ENCODE measurements around the gene FGF7. TPM values are rescaled to one million over a fixed set of nuclear protein-coding genes. Genes with fewer than 3 reads are reported as not detected.
A peak's percentile ranks its signal among the peaks of the same experiment; 100 is the strongest.
"Not testable (repeated sequence)": the region's sequence is repeated elsewhere in the genome, so short reads cannot be mapped to it uniquely, and the experiment has no call there.

FGF7 gene
- 24.1 TPM for polyA plus RNA-seq (ENCODE audit: insufficient read length)

- peak; percentile 74 for DNase-seq
Observed at GRCh38 chr15:49423021-49423420, at the start of gene FGF7. Gene FGF7, plus strand, starts transcription at chr15:49423242. Its CDS starts 1,056 bp downstream, at chr15:49424298.

GRCh38 chr15:49379996-49380395, 43.0 kb upstream of the FGF7 start:
- no peak for DNase-seq

GRCh38 chr15:49380912-49381311, 42.1 kb upstream of the FGF7 start:
- no peak for DNase-seq

- no peak for DNase-seq
Observed at GRCh38 chr15:49382394-49382793, 40.6 kb upstream of the FGF7 start.

GRCh38 chr15:49383266-49383665, 39.8 kb upstream of the FGF7 start:
- DNase-seq: no peak

- DNase-seq: no peak
Observed at GRCh38 chr15:49387471-49387870, 35.6 kb upstream of the FGF7 start.

- not testable (repeated sequence) for DNase-seq
Observed at GRCh38 chr15:49402515-49403296, 20.3 kb upstream of the FGF7 start.

GRCh38 chr15:49406352-49407118, 16.5 kb upstream of the FGF7 start:
- DNase-seq: no peak

- peak; percentile 49 for DNase-seq
Observed at GRCh38 chr15:49410641-49411040, 12.4 kb upstream of the FGF7 start.

GRCh38 chr15:49412797-49413196, 10.2 kb upstream of the FGF7 start:
- DNase-seq: peak; percentile 63

- DNase-seq: no peak
Observed at GRCh38 chr15:49415149-49415548, 7.9 kb upstream of the FGF7 start.

- DNase-seq: no peak
Observed at GRCh38 chr15:49415638-49416037, 7.4 kb upstream of the FGF7 start.

- no peak for DNase-seq
Observed at GRCh38 chr15:49418811-49419210, 4.2 kb upstream of the FGF7 start.

- DNase-seq: peak; percentile 64
Observed at GRCh38 chr15:49421991-49422390, 1.1 kb upstream of the FGF7 start.

- DNase-seq: no peak
Observed at GRCh38 chr15:49423901-49424550, 984 bp downstream of the FGF7 start.

- no peak for DNase-seq
Observed at GRCh38 chr15:49424954-49425353, 1.9 kb downstream of the FGF7 start.

- DNase-seq: no peak
Observed at GRCh38 chr15:49427372-49427771, 4.3 kb downstream of the FGF7 start.

GRCh38 chr15:49428409-49429095, 5.5 kb downstream of the FGF7 start:
- no peak for DNase-seq

GRCh38 chr15:49430046-49430445, 7.0 kb downstream of the FGF7 start:
- no peak for DNase-seq

GRCh38 chr15:49435174-49435573, 12.1 kb downstream of the FGF7 start:
- DNase-seq: no peak

- no peak for DNase-seq
Observed at GRCh38 chr15:49436751-49437150, 13.7 kb downstream of the FGF7 start.

GRCh38 chr15:49438962-49439631, 16.1 kb downstream of the FGF7 start:
- no peak for DNase-seq
